Activated CD4-positive, CD25-positive, alpha-beta regulatory T cell treated with anti-CD3 and anti-CD28 coated beads, Interleukin-2, amount 50 U/mL, for 16 hours (primary cell): ENCODE results near the gene MFSD12.

ENCODE experiments used
- DNase-seq: peaks from one replicate; pipeline ENCODE4 v3.0.0-alpha.2; 2020; ENCODE audit warnings: low read depth, low spot score

The MFSD12 gene

DNA sequence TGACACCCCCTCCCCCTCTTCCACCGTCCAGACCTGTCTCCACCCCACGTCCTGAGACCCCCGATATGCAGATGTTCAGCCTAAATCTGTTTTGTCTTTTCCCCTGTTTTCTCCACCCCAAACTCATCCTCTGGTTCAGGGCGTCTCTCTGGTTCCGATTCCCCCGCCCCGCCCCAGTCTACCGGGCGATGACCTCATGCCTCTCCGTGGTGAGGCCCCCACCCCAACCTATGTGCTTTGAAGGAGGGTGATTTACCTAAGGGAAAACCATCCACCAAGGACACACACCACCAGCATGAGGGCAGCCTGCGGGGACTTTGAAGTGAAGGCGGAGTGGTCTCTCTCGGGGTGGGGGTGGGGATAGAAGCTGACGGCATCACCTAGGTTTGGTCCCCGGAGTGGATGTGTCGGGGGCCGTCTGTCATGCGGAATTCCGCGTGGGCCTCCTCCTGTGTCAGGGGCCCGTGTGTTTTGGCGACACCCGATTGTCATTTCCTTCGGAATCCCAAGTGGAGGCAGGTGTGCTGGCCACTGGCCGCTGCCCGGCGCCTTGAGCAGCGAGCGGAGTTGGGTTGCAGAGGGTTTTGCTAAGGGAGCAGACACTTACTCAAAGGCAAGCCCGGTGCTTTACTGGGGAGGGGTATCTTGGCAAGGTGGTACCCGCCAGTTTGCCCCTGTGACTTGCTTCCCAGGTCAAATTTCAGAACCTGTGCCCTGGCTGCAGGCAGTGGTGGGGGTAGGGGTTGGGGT, 49.8 kb downstream of the MFSD12 start:
- DNase-seq: no peak

DNA sequence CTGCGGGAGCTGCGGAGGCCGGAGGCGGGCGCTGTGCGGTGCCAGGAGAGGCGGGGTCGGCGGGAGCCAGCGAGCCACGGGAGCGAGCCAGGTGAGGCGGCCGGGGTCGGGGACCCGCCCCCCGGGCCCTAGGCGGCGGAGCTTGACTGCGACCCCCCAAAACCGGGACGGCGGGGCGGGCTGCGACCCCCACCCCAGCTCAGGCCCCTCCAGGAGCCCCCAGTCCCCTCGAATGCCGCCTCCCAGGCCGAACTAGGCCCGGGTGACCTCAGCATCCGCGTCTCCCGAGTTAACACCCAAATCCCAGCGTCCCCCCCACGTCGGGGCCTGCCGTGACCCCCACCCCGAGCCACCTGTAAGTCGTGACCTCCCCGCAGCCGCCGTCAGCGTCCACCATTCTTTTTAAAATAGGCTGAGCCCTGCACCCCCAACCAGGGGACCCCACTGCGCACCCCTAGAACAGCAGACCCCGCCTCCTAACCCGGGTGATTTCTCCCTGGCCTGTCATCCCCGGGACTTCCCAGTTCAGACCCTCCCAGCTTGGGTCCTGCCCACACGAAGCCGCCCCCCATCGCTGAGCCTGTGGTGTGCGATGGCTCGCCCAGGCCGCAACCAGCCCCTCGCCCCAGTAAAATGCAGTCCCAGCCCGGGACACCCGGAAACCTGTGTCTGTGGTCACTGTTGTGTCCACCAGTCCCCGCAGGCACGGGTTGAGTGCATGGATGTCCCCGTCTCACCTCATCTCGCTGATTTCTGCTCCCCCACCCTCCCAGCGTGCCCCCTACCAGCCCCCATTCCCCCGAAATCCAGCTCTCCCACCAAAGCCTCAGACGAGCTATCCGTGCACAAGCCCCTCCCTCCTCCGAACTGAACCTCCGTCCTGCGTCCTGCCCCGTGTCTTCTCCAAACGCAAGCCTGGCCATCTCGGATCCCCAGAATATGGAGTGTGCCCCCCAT, 50.7 kb downstream of the MFSD12 start:
- DNase-seq: no peak

DNA sequence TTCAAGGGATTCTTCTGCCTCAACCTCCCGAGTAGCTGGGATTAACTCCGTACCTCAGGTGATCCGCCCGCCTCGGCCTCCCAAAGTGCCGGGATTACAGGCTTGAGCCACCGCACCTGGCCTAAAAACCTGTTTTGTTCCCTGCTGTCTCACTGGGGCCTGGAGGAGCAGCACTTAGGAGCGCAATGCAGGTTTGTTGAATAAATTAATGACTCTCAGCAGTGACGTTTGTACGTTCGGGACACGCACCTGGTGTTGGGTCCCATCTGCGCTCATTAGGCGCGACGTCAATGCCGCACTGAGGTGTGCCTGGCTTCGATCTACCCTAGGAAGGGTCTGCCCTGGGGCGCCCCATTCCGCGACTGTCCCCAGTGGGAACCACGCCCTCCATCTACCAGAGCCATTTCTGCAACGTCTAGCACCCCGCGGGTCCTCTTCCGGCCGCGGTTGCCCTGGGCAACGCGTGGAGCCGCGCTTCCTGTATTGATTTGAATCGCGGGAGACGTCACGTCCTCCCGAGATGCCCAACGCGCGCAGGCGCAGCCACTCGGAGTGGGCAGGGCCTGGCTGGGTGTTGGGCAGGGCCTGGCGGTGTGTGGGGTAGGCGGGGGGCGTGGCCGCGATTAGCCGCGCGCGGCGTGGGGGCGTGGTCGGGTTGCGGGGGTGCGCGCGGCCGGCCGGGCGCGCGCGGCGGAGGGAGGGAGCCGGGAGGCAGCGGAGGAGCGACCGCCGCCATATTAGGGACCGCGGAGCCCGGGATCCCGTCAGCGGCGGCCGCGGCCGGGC, 51.6 kb downstream of the MFSD12 start, which contains the start of gene FZR1:
TSS of gene FZR1 (plus strand) at position 714 of the 786 bp plus-strand sequence. CDS start 16,679 bp downstream, outside the sequence.
- peak; percentile 100 for DNase-seq

DNA sequence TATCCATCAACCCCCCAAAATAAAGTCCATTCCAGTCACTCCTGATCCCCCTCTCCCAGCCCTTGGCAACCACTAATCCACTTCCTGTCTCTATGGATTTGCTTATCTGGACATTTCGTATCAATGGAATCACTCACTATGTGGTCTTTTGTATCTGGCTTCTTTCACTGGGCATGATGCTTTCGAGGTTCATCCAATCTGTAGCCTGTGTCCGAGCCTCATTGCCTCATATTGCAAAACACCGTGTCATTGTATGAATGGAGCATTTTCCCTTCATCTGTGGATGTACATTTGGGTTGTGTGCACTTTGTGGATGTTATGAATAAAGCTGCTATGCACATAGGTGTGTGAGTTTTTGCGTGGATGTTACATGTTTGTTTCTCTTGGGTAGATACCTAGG, 52.7 kb downstream of the MFSD12 start:
- no peak for DNase-seq

GRCh38 chr19:3503036-3503572, 54.3 kb downstream of the MFSD12 start:
- no peak for DNase-seq

DNA sequence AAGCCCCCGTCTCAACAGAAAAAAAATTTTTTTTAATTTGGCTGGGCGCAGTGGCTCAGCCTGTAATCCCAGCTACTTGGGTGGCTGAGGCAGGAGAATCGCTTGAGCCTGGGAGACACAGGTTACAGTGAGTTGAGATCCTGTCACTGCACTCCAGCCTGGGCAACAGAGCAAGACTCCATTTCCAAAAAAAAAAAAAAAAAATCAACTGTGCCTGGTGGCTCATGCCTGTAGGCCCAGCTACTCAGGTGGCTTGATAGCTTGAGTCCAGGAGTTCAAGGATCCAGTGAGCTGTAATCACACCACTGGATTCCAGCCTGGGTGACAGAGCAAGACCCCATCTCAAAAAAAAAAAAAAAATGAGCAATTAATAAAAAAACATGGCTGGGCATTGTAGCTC, 55.6 kb downstream of the MFSD12 start:
- no peak for DNase-seq

DNA sequence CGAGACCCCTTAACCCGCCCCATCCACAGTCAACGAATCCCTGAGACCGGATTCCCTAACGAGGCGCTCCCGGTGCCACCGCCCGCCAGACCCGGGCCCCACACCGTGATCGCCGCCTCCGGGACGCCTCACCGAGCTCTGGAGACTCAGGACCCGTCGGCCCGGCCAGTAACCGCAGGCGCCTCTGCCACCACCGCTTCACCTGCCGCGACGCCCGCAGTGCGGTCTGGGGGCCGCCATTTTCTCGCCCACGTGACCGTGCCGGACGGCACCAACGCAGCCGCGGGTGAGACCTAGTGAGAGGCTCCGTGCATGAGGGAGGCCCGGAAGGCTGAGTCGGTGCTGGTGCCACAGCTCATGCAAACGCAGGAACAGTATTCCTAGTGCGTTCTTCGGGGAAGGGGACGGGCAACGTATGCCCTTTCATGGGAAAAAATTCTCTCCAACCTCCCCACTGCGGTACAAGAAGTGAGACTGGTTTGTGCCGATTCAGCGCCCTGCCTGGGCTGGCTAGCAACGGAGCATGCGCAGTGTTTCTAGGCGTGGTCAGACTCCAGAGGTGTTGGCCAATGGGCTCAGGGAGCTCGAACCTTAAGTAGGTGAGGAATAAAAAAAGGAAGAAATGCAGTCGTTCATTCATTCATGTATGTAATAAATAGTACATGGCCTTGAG, 56.8 kb downstream of the MFSD12 start, which contains the start of gene DOHH:
TSS of gene DOHH (minus strand) at position 246 of the 673 bp plus-strand sequence. CDS start 3,860 bp downstream, outside the sequence.
- DNase-seq: peak; percentile 86

DNA sequence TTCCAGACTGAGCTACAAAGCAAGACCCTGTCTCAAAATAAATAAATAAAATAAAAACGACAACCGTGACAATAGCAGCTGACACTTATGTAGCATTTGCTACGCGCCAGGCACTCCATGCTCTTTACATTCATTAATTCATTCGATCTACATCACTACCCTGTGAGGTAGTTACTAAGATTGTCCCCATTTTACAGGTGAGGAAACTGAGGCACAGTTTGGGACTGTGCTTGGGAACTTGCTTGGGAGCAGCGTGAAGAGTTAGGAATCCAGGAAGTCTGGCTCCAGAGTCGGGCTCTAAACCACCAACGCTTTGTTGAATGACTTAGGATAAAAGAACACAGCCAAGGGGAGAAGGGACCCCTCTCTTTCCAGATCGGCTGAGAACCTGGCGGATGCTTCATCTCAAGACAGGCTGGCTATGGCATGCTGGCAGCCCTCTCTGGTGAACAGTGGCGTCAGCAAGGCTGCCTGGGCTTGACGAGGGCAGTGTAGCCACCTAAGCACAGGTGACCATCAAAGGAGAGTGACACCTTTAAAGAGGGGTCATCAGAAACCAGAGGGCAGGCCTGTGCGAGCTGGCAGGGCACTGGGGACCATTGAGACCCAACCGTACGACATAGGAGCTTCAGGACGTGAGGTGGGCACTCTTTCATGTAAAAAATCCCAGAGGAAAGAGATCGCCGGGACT, 57.5 kb downstream of the MFSD12 start:
- no peak for DNase-seq

DNA sequence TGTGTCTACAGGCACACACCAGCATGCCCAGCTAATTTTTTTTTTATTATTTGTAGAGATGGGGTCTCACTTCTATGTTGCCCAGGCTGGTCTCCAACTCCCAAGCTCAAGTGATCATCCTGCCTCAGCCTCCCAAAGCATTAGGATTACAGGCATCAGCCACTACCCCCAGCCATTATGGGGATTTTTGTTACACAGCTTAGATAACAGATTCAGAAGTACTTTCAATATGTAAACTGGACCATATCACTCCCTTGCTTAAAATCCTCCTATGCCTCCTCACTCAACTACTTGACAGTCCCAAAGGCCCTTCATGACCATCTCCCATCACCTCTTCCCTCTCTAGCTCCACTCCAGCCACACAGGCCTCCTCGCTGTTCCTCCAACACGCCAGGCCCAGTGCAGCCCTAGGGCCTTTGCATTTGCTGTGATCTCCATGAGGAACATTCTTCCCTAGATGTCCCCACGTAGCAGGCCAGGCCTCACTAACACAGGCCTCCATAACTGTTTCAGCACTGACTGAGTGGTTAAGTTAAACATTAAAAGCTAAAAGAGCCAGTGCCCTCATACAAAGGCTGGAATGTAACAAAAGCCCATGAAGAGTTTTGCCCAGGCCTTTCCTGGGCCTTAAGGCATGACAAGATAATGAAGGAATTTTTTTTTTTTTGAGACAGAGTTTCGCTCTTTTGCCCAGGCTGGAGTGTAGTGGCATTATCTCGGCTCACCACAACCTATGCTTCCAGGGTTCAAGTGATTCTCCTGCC, 59.4 kb downstream of the MFSD12 start:
- no peak for DNase-seq

- DNase-seq: no peak
Observed at GRCh38 chr19:3496392-3497273, 60.8 kb downstream of the MFSD12 start.

GRCh38 chr19:3494559-3494958, 62.8 kb downstream of the MFSD12 start:
- DNase-seq: no peak
